Hepatocyte (in vitro differentiated cells): ENCODE data around the gene HRAS.

Experiments used
- EZH2 ChIP-seq: fragments of 200-600 bp; sonication (generic); IDR thresholded peaks from 2 replicates; pipeline ENCODE4 v1.6.1; 2016; ENCODE audit warnings: antibody characterized with exemption, mild to moderate bottlenecking, borderline replicate concordance
- EZH2phosphoT487 ChIP-seq: fragments of 200-600 bp; sonication (generic); IDR thresholded peaks from one replicate; pipeline ENCODE4 v1.6.1; 2018; ENCODE audit warnings: antibody characterized with exemption, mild to moderate bottlenecking, low read depth, moderate library complexity; ENCODE audit not compliant: unreplicated experiment, severe bottlenecking
- TF ChIP-seq, protein P1 (sequence below): fragments of 200-600 bp; sonication (generic); IDR thresholded peaks from 2 replicates; pipeline ENCODE4 v1.5.1; 2016; ENCODE audit warnings: antibody characterized with exemption, mild to moderate bottlenecking; ENCODE audit not compliant: poor library complexity

GRCh38 chr11:520428-521176 lies 14.8 kb downstream of the HRAS start:
- TF ChIP-seq EZH2phosphoT487 (no peak), EZH2 (no peak)
- TF ChIP-seq, protein P1, sequence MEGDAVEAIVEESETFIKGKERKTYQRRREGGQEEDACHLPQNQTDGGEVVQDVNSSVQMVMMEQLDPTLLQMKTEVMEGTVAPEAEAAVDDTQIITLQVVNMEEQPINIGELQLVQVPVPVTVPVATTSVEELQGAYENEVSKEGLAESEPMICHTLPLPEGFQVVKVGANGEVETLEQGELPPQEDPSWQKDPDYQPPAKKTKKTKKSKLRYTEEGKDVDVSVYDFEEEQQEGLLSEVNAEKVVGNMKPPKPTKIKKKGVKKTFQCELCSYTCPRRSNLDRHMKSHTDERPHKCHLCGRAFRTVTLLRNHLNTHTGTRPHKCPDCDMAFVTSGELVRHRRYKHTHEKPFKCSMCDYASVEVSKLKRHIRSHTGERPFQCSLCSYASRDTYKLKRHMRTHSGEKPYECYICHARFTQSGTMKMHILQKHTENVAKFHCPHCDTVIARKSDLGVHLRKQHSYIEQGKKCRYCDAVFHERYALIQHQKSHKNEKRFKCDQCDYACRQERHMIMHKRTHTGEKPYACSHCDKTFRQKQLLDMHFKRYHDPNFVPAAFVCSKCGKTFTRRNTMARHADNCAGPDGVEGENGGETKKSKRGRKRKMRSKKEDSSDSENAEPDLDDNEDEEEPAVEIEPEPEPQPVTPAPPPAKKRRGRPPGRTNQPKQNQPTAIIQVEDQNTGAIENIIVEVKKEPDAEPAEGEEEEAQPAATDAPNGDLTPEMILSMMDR: no peak
